WTC11 (cell line): ENCODE measurements around the gene TBC1D1. TPM values are rescaled to one million over a fixed set of nuclear protein-coding genes. Genes with fewer than 3 reads are reported as not detected.

Experiments
- ATAC-seq: fragments of 200-7000 bp; cut with Tn5 transposase; 2 replicates; pipeline ENCODE4 v1.10.0; 2021; ENCODE audit warnings: mild to moderate bottlenecking, moderate library complexity
- CTCF ChIA-PET: fragments of 300-600 bp; sonication (Branson Sonifier 250); formaldehyde crosslinking; loops from one replicate; lab custom pipeline; 2021; ENCODE audit warnings: antibody characterized with exemption; lab: Charles Lee
- POLR2A ChIA-PET: fragments of 350-600 bp; sonication (Branson Sonifier 250); formaldehyde crosslinking; loops from one replicate; lab custom pipeline; 2021; ENCODE audit warnings: antibody characterized with exemption; lab: Charles Lee
- DNase-seq: peaks from one replicate; pipeline ENCODE4 v3.0.0; 2021; ENCODE audit warnings: low spot score
- H3K27ac Mint-ChIP-seq: 2 replicates; pipeline ENCODE4 v1.8.0; 2021; ENCODE audit warnings: mixed read lengths
- H3K27me3 Mint-ChIP-seq: 2 replicates; pipeline ENCODE4 v1.8.0; 2021; ENCODE audit warnings: low read depth, mild to moderate bottlenecking, moderate library complexity, mixed read lengths
- H3K36me3 Mint-ChIP-seq: 2 replicates; pipeline ENCODE4 v1.8.0; 2021; ENCODE audit warnings: mixed read lengths
- H3K4me1 Mint-ChIP-seq: 2 replicates; pipeline ENCODE4 v1.8.0; 2022; ENCODE audit warnings: mixed read lengths
- H3K4me3 Mint-ChIP-seq: 2 replicates; pipeline ENCODE4 v1.8.0; 2021; ENCODE audit warnings: mild to moderate bottlenecking, moderate library complexity, mixed read lengths
- H3K9me3 Mint-ChIP-seq: 2 replicates; pipeline ENCODE4 v1.8.0; 2021; ENCODE audit warnings: mixed read lengths
- ATF1 ChIP-seq: sonication (generic); formaldehyde crosslinking; IDR thresholded peaks from 2 replicates; pipeline ENCODE4 v1.8.1; 2023; ENCODE audit warnings: mild to moderate bottlenecking, moderate library complexity, missing genetic modification reagents
- CREB1 ChIP-seq: sonication (generic); formaldehyde crosslinking; IDR thresholded peaks from 2 replicates; pipeline ENCODE4 v1.8.0; 2023; ENCODE audit warnings: mild to moderate bottlenecking, missing genetic modification reagents
- EMX1 ChIP-seq: fragments of 250-450 bp; sonication (Bioruptor Pico); IDR thresholded peaks from 2 replicates; pipeline ENCODE4 v1.8.0; 2021; ENCODE audit warnings: mild to moderate bottlenecking
- GABPB1 ChIP-seq: sonication (generic); formaldehyde crosslinking; IDR thresholded peaks from 2 replicates; pipeline ENCODE4 v1.8.1; 2023; ENCODE audit warnings: mild to moderate bottlenecking, missing genetic modification reagents
- GTF2I ChIP-seq: fragments of 250-450 bp; sonication (Bioruptor Pico); conservative IDR thresholded peaks from 2 replicates; pipeline ENCODE4 v1.4.0; 2021; ENCODE audit warnings: mild to moderate bottlenecking
- HMGXB4 ChIP-seq: sonication (generic); formaldehyde crosslinking; IDR thresholded peaks from 2 replicates; pipeline ENCODE4 v1.8.1; 2023; ENCODE audit warnings: mild to moderate bottlenecking, moderate library complexity, missing genetic modification reagents
- NR1H2 ChIP-seq: sonication (generic); formaldehyde crosslinking; IDR thresholded peaks from 2 replicates; pipeline ENCODE4 v1.9.0; 2021; ENCODE audit warnings: mild to moderate bottlenecking, moderate library complexity, missing genetic modification reagents
- NR2C2 ChIP-seq: sonication (generic); formaldehyde crosslinking; IDR thresholded peaks from 2 replicates; pipeline ENCODE4 v1.8.0; 2022; ENCODE audit warnings: mild to moderate bottlenecking, missing genetic modification reagents
- NR3C1 ChIP-seq: sonication (generic); formaldehyde crosslinking; conservative IDR thresholded peaks from 2 replicates; pipeline ENCODE4 v1.8.1; 2023; ENCODE audit warnings: low read depth, mild to moderate bottlenecking, missing genetic modification reagents
- RELA ChIP-seq: sonication (generic); formaldehyde crosslinking; IDR thresholded peaks from 2 replicates; pipeline ENCODE4 v1.8.1; 2022; ENCODE audit warnings: missing genetic modification reagents, mild to moderate bottlenecking, borderline replicate concordance
- RORB ChIP-seq: fragments of 250-450 bp; sonication (Bioruptor Pico); IDR thresholded peaks from 2 replicates; pipeline ENCODE4 v1.9.0; 2021; ENCODE audit warnings: mild to moderate bottlenecking
- SMAD3 ChIP-seq: sonication (generic); formaldehyde crosslinking; IDR thresholded peaks from 2 replicates; pipeline ENCODE4 v1.8.0; 2022; ENCODE audit warnings: missing genetic modification reagents, mild to moderate bottlenecking, borderline replicate concordance
- TEAD4 ChIP-seq: sonication (generic); formaldehyde crosslinking; IDR thresholded peaks from 2 replicates; pipeline ENCODE4 v1.8.0; 2022; ENCODE audit warnings: mild to moderate bottlenecking, missing genetic modification reagents
- ZNF121 ChIP-seq: sonication (generic); formaldehyde crosslinking; IDR thresholded peaks from 2 replicates; pipeline ENCODE4 v1.8.0; 2023; ENCODE audit warnings: missing genetic modification reagents
- ZNF219 ChIP-seq: sonication (generic); formaldehyde crosslinking; IDR thresholded peaks from 2 replicates; pipeline ENCODE4 v1.8.0; 2023; ENCODE audit warnings: missing genetic modification reagents, mild to moderate bottlenecking, borderline replicate concordance
- total RNA-seq: library from RNA; stranded (reverse); gene quantifications from 3 replicates; pipeline ENCODE4 v1.2.3, GENCODE V29; 2021
- TF ChIP-seq, protein P1 (sequence below): sonication (generic); formaldehyde crosslinking; IDR thresholded peaks from 2 replicates; pipeline ENCODE4 v1.8.0; 2023; ENCODE audit warnings: missing genetic modification reagents, mild to moderate bottlenecking, borderline replicate concordance
- TF ChIP-seq, protein P2 (sequence below): sonication (generic); formaldehyde crosslinking; IDR thresholded peaks from 2 replicates; pipeline ENCODE4 v1.8.1; 2023; ENCODE audit warnings: mild to moderate bottlenecking, missing genetic modification reagents, moderate library complexity
- TF ChIP-seq, protein P3 (sequence below): sonication (generic); formaldehyde crosslinking; IDR thresholded peaks from 2 replicates; pipeline ENCODE4 v1.8.0; 2022; ENCODE audit warnings: mild to moderate bottlenecking, missing genetic modification reagents
- TF ChIP-seq, protein P4 (sequence below): fragments of 250-450 bp; sonication (Bioruptor Pico); IDR thresholded peaks from 2 replicates; pipeline ENCODE4 v1.9.0; 2021; ENCODE audit warnings: moderate library complexity, mild to moderate bottlenecking, inconsistent platforms, borderline replicate concordance
- TF ChIP-seq, protein P5 (sequence below): fragments of 250-450 bp; sonication (Bioruptor Pico); IDR thresholded peaks from 2 replicates; pipeline ENCODE4 v1.9.0; 2021; ENCODE audit warnings: mild to moderate bottlenecking
- TF ChIP-seq, protein P6 (sequence below): sonication (generic); formaldehyde crosslinking; IDR thresholded peaks from 2 replicates; pipeline ENCODE4 v1.8.1; 2022; ENCODE audit warnings: low read depth, mild to moderate bottlenecking, moderate library complexity, missing genetic modification reagents, borderline replicate concordance

TBC1D1 gene
- total RNA-seq, 1 experiment from 2014 or later = 134 TPM

DNA sequence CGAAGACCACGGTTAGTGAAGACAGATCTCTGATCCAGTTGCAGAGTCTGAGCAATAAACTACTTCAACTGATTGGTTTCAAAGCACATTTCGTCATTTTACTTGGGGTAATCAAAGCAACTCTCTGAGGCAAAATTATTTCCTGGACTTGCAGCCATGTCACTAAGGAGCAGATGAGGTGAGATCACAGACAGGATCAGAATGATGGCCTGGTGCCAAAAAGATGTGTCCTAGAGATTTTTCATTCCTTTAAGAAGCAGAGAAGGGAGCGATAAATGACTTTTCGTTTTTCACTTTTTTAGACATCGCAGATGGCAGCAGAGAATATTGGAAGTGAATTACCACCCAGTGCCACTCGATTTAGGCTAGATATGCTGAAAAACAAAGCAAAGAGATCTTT, 153.2 kb downstream of the TBC1D1 start:
- no peaks in the 10 kb centered on the region for H3K27me3 Mint-ChIP-seq
- H3K36me3 Mint-ChIP-seq = peaks cover 30% of the 10 kb centered on the region
- ChIA-PET CTCF (no interaction called here), POLR2A (interaction anchor here (0.7 kb wide), 1 partner anchor 18 kb away, joined by 3 read pairs; no protein-coding TSS in a partner anchor)
- TF ChIP-seq NR1H2 (CRISPR knock-in tag) = no peak
- TF ChIP-seq TEAD4 = no peak
- TF ChIP-seq RELA (CRISPR knock-in tag) = no peak
- TF ChIP-seq, protein P1, sequence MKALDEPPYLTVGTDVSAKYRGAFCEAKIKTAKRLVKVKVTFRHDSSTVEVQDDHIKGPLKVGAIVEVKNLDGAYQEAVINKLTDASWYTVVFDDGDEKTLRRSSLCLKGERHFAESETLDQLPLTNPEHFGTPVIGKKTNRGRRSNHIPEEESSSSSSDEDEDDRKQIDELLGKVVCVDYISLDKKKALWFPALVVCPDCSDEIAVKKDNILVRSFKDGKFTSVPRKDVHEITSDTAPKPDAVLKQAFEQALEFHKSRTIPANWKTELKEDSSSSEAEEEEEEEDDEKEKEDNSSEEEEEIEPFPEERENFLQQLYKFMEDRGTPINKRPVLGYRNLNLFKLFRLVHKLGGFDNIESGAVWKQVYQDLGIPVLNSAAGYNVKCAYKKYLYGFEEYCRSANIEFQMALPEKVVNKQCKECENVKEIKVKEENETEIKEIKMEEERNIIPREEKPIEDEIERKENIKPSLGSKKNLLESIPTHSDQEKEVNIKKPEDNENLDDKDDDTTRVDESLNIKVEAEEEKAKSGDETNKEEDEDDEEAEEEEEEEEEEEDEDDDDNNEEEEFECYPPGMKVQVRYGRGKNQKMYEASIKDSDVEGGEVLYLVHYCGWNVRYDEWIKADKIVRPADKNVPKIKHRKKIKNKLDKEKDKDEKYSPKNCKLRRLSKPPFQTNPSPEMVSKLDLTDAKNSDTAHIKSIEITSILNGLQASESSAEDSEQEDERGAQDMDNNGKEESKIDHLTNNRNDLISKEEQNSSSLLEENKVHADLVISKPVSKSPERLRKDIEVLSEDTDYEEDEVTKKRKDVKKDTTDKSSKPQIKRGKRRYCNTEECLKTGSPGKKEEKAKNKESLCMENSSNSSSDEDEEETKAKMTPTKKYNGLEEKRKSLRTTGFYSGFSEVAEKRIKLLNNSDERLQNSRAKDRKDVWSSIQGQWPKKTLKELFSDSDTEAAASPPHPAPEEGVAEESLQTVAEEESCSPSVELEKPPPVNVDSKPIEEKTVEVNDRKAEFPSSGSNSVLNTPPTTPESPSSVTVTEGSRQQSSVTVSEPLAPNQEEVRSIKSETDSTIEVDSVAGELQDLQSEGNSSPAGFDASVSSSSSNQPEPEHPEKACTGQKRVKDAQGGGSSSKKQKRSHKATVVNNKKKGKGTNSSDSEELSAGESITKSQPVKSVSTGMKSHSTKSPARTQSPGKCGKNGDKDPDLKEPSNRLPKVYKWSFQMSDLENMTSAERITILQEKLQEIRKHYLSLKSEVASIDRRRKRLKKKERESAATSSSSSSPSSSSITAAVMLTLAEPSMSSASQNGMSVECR (CRISPR knock-in tag) = no peak
- TF ChIP-seq ATF1 (CRISPR knock-in tag) = no peak
- no peak for TF ChIP-seq EMX1 (CRISPR knock-in tag)
- TF ChIP-seq, protein P2, sequence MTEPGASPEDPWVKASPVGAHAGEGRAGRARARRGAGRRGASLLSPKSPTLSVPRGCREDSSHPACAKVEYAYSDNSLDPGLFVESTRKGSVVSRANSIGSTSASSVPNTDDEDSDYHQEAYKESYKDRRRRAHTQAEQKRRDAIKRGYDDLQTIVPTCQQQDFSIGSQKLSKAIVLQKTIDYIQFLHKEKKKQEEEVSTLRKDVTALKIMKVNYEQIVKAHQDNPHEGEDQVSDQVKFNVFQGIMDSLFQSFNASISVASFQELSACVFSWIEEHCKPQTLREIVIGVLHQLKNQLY (CRISPR knock-in tag) = no peak
- TF ChIP-seq, protein P3, sequence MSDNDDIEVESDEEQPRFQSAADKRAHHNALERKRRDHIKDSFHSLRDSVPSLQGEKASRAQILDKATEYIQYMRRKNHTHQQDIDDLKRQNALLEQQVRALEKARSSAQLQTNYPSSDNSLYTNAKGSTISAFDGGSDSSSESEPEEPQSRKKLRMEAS (CRISPR knock-in tag) = no peak
- TF ChIP-seq GABPB1 (CRISPR knock-in tag) = no peak
- TF ChIP-seq, protein P4, sequence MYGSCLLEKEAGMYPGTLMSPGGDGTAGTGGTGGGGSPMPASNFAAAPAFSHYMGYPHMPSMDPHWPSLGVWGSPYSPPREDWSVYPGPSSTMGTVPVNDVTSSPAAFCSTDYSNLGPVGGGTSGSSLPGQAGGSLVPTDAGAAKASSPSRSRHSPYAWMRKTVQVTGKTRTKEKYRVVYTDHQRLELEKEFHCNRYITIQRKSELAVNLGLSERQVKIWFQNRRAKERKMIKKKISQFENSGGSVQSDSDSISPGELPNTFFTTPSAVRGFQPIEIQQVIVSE (CRISPR knock-in tag) = no peak
- TF ChIP-seq, protein P5, sequence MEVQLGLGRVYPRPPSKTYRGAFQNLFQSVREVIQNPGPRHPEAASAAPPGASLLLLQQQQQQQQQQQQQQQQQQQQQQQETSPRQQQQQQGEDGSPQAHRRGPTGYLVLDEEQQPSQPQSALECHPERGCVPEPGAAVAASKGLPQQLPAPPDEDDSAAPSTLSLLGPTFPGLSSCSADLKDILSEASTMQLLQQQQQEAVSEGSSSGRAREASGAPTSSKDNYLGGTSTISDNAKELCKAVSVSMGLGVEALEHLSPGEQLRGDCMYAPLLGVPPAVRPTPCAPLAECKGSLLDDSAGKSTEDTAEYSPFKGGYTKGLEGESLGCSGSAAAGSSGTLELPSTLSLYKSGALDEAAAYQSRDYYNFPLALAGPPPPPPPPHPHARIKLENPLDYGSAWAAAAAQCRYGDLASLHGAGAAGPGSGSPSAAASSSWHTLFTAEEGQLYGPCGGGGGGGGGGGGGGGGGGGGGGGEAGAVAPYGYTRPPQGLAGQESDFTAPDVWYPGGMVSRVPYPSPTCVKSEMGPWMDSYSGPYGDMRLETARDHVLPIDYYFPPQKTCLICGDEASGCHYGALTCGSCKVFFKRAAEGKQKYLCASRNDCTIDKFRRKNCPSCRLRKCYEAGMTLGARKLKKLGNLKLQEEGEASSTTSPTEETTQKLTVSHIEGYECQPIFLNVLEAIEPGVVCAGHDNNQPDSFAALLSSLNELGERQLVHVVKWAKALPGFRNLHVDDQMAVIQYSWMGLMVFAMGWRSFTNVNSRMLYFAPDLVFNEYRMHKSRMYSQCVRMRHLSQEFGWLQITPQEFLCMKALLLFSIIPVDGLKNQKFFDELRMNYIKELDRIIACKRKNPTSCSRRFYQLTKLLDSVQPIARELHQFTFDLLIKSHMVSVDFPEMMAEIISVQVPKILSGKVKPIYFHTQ (CRISPR knock-in tag) = no peak
- peaks cover 12% of the 10 kb centered on the region for H3K4me1 Mint-ChIP-seq
- no peak overlapping the region for H3K4me3 Mint-ChIP-seq
- 0 out of 2 replicates have a peak overlapping the region, but pooled peaks have one; percentile 12 for H3K27ac Mint-ChIP-seq
- ATAC-seq (no peak), DNase-seq (no peak)
- 0 out of 2 replicates have a peak, but pooled peaks cover 3% of the 10 kb centered on the region for H3K9me3 Mint-ChIP-seq

- H3K4me3 Mint-ChIP-seq = no peak overlapping the region
- peaks cover 40% of the 10 kb centered on the region for H3K36me3 Mint-ChIP-seq
- H3K9me3 Mint-ChIP-seq = 0 out of 2 replicates have a peak, but pooled peaks cover 3% of the 10 kb centered on the region
- no peaks in the 10 kb centered on the region for H3K27me3 Mint-ChIP-seq
- H3K4me1 Mint-ChIP-seq = peaks cover 12% of the 10 kb centered on the region
- DNase-seq (no peak), ATAC-seq (no peak)
- H3K27ac Mint-ChIP-seq = no peak overlapping the region
- ChIA-PET POLR2A (interaction anchor here (0.7 kb wide), 1 partner anchor 141 kb away, joined by 4 read pairs; no protein-coding TSS in a partner anchor), CTCF (no interaction called here)
- TF ChIP-seq CREB1 (CRISPR knock-in tag) = no peak
- TF ChIP-seq, protein P2 (CRISPR knock-in tag) = no peak
- no peak for TF ChIP-seq GTF2I (CRISPR knock-in tag)
- TF ChIP-seq, protein P6, sequence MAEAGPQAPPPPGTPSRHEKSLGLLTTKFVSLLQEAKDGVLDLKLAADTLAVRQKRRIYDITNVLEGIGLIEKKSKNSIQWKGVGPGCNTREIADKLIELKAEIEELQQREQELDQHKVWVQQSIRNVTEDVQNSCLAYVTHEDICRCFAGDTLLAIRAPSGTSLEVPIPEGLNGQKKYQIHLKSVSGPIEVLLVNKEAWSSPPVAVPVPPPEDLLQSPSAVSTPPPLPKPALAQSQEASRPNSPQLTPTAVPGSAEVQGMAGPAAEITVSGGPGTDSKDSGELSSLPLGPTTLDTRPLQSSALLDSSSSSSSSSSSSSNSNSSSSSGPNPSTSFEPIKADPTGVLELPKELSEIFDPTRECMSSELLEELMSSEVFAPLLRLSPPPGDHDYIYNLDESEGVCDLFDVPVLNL (CRISPR knock-in tag) = no peak
- TF ChIP-seq NR2C2 (CRISPR knock-in tag) = no peak
- TF ChIP-seq HMGXB4 = no peak
- no peak for TF ChIP-seq RORB (CRISPR knock-in tag)
- no peak for TF ChIP-seq ZNF219
- TF ChIP-seq NR3C1 (CRISPR knock-in tag) = no peak
- TF ChIP-seq ZNF121 (CRISPR knock-in tag) = no peak
- TF ChIP-seq SMAD3 = no peak
These were observed 154.6 kb downstream of the TBC1D1 start for GRCh38 chr4:38045289-38045988.
